ENCODE measurements around the gene VAV1.

VAV1 gene

GRCh38 chr19:6906559-6907060 is 134.1 kb downstream of the VAV1 start:
- Histone ChIP-seq H2BK5ac (ENCODE audit: low read depth, low read length, poor library complexity, severe bottlenecking) (no peak overlapping the region), H3K27me3 (ENCODE audit: control insufficient read depth in 1 of 2, insufficient read depth in 1 of 2, low read length in 2 of 2) (no peaks in the 10 kb centered on the region), H3K79me1 (replicated peaks; ENCODE audit: low read length, poor library complexity, severe bottlenecking) (no peaks in the 10 kb centered on the region), H3K23ac (ENCODE audit: low read length in 2 of 2) (no peak overlapping the region), H2BK12ac (ENCODE audit: low read length in 2 of 2) (no peak overlapping the region), H4K91ac (ENCODE audit: low read length) (no peak overlapping the region), H3K9me3 (ENCODE audit: control insufficient read depth, low read length) (peaks cover 23% of the 10 kb centered on the region), H3K27ac (ENCODE audit: low read length, poor library complexity, severe bottlenecking) (no peak overlapping the region), H4K8ac (ENCODE audit: low read length) (no peak overlapping the region), H3K4me3 (ENCODE audit: insufficient read depth in 1 of 2, low read depth in 1 of 2, low read length in 2 of 2) (peak overlapping the region in 1 of 2 experiments; percentile 7), H3K4ac (ENCODE audit: low read depth in 1 of 2, low read length in 2 of 2) (no peak overlapping the region), H3K36me3 (ENCODE audit: control insufficient read depth in 1 of 2, insufficient read depth in 2 of 2, low read depth in 1 of 2, low read length in 2 of 2) (no peaks in the 10 kb centered on the region), H2BK120ac (ENCODE audit: low read depth, low read length) (no peak overlapping the region), H3K4me1 (ENCODE audit: control insufficient read depth, insufficient read depth, low read depth, low read length) (no peaks in the 10 kb centered on the region), H3K18ac (ENCODE audit: low read depth in 1 of 2, low read length in 2 of 2) (no peak overlapping the region), H3K14ac (ENCODE audit: low read length in 2 of 2) (no peak overlapping the region), H2AFZ (ENCODE audit: low read depth, low read length) (no peak overlapping the region), H2AK5ac (ENCODE audit: low read length, severe bottlenecking) (no peak overlapping the region), H3K4me2 (ENCODE audit: low read length, poor library complexity, severe bottlenecking) (no peak overlapping the region), H2BK15ac (ENCODE audit: low read depth, poor library complexity, severe bottlenecking) (no peak overlapping the region), H3K9ac (ENCODE audit: low read length) (no peak overlapping the region)
- no peak for DNase-seq
- WGBS = 56% methylated on average over 3 of the region's 3 CpGs
